ENCODE data around the gene EPHA3.

Gene EPHA3

GRCh38 chr3:89165636-89166263 is 58.3 kb downstream of the EPHA3 start:
- TF ChIP-seq MYC (IDR thresholded peaks at IDR 0.05; ENCODE audit: low read depth, low read length) (no peak), POLR2A (IDR thresholded peaks at IDR 0.05; ENCODE audit: extremely low read depth, insufficient read length) (no peak), MAX (IDR thresholded peaks at IDR 0.05; ENCODE audit: low read depth, low read length) (no peak)
- TF ChIP-seq, protein P1, sequence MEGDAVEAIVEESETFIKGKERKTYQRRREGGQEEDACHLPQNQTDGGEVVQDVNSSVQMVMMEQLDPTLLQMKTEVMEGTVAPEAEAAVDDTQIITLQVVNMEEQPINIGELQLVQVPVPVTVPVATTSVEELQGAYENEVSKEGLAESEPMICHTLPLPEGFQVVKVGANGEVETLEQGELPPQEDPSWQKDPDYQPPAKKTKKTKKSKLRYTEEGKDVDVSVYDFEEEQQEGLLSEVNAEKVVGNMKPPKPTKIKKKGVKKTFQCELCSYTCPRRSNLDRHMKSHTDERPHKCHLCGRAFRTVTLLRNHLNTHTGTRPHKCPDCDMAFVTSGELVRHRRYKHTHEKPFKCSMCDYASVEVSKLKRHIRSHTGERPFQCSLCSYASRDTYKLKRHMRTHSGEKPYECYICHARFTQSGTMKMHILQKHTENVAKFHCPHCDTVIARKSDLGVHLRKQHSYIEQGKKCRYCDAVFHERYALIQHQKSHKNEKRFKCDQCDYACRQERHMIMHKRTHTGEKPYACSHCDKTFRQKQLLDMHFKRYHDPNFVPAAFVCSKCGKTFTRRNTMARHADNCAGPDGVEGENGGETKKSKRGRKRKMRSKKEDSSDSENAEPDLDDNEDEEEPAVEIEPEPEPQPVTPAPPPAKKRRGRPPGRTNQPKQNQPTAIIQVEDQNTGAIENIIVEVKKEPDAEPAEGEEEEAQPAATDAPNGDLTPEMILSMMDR (IDR thresholded peaks at IDR 0.05; ENCODE audit: low read depth, low read length) = no peak
- H3K4me3 ChIP-seq (ENCODE audit: low read depth, low read length) = no peak overlapping the region
- no peak for DNase-seq (ENCODE audit: low read depth)

DNA sequence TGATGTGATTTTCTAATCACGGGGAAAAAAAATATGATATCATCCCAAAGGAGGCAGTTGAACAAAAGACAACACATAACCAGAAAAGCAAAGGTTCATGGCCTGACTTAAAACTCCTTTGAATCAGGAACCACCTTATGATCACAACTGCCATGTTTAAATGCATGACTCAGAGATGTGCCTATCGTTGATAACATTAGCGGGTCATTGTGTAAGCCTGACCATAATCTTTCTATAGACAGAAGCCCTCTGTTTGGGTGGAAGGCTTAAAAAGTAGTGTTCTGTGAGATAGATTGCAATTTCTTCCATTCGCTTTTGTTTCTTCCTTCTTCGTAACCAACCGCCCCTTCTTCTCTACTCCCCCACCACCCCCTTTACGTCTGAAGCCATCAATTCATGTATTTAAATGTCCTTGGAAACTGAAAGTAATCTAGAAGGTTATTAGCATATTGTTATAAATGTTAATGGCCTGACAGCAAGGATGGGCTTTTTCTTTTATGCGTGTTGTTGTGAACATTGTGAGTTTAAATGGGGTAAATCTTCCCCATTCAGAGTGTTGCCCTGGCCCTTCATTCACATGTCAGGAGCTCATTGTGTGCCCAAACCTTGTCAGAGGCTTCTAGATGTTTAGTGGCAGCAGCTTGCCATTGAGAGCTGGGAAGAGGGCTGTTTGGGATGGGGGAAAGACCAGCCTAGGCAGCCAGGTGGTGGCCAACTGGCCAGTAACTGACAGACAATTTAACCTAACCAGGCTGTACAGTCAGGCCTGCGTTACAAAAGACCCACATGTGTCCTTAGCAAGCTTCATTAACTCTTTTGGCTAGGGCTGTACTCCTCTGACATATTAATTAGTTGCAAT is 64.5 kb downstream of the EPHA3 start:
- H3K4me3 ChIP-seq (ENCODE audit: low read depth, low read length) = no peak overlapping the region
- no peak for DNase-seq (ENCODE audit: low read depth)
- TF ChIP-seq MYC (IDR thresholded peaks at IDR 0.05; ENCODE audit: low read depth, low read length) = no peak
- TF ChIP-seq POLR2A (IDR thresholded peaks at IDR 0.05; ENCODE audit: extremely low read depth, insufficient read length) = no peak
- TF ChIP-seq, protein P1 (IDR thresholded peaks at IDR 0.05; ENCODE audit: low read depth, low read length) = no peak
- no peak for TF ChIP-seq MAX (IDR thresholded peaks at IDR 0.05; ENCODE audit: low read depth, low read length)

DNA sequence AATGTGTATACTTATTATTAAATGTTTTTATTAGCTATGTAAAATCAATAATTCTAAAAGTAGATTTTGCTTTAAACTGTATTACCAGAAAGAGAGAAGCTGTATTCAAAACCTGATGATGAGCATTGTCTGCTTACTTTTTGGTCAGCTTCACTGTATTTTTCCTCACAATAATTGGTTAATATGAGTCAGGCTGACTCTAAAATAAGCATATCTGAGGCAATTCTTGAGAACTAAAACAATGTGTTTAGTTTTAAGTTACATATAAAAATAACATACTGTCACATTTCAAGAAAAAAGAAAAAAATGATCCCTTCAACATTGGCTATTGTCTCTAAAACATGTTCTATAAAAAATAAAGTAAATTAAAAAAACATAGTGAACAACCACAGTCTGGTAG is 66.1 kb downstream of the EPHA3 start:
- no peak for DNase-seq (ENCODE audit: low read depth)
- H3K4me3 ChIP-seq (ENCODE audit: low read depth, low read length) = no peak overlapping the region
- TF ChIP-seq MAX (IDR thresholded peaks at IDR 0.05; ENCODE audit: low read depth, low read length) (no peak), POLR2A (IDR thresholded peaks at IDR 0.05; ENCODE audit: extremely low read depth, insufficient read length) (no peak), MYC (IDR thresholded peaks at IDR 0.05; ENCODE audit: low read depth, low read length) (no peak)
- TF ChIP-seq, protein P1 (IDR thresholded peaks at IDR 0.05; ENCODE audit: low read depth, low read length) = no peak

DNA sequence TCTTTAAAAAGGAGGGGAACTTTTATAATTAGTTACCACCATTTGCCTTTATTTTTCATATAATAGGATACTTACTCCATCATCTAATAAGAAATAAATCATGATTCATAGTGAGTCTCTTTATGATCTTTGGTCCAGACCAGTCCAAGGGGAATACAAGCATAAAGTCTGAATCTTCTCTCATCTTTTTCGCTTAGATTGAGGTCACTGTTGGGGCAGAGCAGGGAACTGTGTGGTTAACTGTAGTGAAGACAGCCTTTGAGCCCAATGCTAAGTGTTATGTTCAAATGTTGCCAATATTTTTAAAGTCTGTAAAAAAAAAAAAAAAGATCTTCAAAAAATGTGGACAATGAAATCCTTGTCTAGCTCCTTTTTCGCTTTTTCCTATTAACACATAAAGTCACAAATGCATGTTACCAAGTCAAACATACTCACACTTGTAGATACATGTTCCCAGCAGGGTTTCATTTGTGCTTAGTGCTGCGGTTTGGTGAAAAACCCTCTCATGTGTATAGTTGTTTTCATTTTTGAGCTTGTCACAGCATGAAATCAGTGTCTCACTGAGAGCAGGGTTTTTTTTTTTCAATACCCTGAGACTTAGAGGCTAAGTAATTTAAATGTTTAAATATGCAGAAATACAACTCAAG is 72.1 kb downstream of the EPHA3 start:
- H3K4me3 ChIP-seq (ENCODE audit: low read depth, low read length) = no peak overlapping the region
- no peak for DNase-seq (ENCODE audit: low read depth)
- TF ChIP-seq MYC (IDR thresholded peaks at IDR 0.05; ENCODE audit: low read depth, low read length) (no peak), MAX (IDR thresholded peaks at IDR 0.05; ENCODE audit: low read depth, low read length) (no peak), POLR2A (IDR thresholded peaks at IDR 0.05; ENCODE audit: extremely low read depth, insufficient read length) (no peak)
- TF ChIP-seq, protein P1 (IDR thresholded peaks at IDR 0.05; ENCODE audit: low read depth, low read length) = no peak

DNA sequence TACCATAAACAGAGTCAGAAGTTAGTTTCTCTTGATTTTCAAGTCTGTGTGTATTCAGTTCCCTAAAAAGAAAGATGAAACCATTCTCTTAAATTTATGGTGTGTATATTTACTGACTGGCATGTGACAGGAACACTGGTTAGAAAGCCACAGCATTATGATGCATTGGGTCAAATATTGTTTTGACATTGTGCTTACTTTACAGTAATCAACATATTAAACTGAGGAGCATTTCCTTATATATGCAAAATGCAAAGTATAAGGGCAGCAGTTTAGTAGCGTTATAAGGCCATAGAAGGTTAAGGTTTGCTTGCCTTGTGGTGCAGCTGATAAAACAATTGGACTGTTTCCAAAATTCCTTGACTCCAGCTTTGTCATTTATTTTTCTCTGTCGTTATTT is 72.9 kb downstream of the EPHA3 start:
- TF ChIP-seq MYC (IDR thresholded peaks at IDR 0.05; ENCODE audit: low read depth, low read length) (no peak), MAX (IDR thresholded peaks at IDR 0.05; ENCODE audit: low read depth, low read length) (no peak), POLR2A (IDR thresholded peaks at IDR 0.05; ENCODE audit: extremely low read depth, insufficient read length) (no peak)
- TF ChIP-seq, protein P1 (IDR thresholded peaks at IDR 0.05; ENCODE audit: low read depth, low read length) = no peak
- no peak overlapping the region for H3K4me3 ChIP-seq (ENCODE audit: low read depth, low read length)
- DNase-seq (ENCODE audit: low read depth) = no peak
